Activated naive CD4-positive, alpha-beta T cell treated with Interleukin-2 at 50 U/mL for 16 hours (primary cell): Measurements from ENCODE around the gene ASB15.

ENCODE experiments used
- DNase-seq: peaks from one replicate; pipeline ENCODE4 v3.0.0-alpha.2; 2020

Gene ASB15

GRCh38 chr7:123666492-123666891 is 64.9 kb downstream of the ASB15 start:
- DNase-seq, result no peak

- DNase-seq, result no peak
Observed at GRCh38 chr7:123669485-123669884, 67.9 kb downstream of the ASB15 start.

GRCh38 chr7:123673137-123673732 is 71.6 kb downstream of the ASB15 start:
- no peak for DNase-seq

DNA sequence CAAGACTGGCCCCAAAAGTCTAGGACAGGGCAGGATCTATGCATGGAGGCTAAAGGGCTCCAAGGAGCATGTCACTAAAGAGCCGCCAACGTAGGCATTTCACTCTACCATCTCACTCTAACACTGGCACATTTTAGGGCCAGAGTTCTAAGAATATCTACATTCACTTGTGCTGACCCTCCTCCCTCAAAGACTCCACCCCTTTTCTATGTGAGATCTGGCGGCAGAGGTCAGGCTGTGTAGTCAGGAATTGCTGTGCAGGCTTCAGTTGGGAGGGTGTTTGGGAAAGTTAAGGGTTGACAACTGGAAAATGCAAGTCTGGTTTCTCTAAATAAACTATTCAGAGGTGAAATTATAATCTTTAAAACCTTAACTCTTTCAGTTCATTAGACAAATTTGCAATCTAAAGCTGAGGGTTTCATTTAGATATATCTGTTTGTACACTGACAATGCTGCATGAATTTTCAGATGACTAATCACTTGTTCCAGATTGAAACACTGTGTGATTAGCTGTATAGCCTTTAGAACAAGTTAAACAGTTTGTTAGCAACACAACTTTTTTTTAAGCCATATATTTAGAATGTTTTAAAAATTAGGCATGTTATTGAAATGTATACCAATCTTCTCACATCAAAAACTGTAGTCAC is 72.3 kb downstream of the ASB15 start:
- no peak for DNase-seq

- no peak for DNase-seq
Observed at GRCh38 chr7:123674399-123675180, 73.0 kb downstream of the ASB15 start.

DNA sequence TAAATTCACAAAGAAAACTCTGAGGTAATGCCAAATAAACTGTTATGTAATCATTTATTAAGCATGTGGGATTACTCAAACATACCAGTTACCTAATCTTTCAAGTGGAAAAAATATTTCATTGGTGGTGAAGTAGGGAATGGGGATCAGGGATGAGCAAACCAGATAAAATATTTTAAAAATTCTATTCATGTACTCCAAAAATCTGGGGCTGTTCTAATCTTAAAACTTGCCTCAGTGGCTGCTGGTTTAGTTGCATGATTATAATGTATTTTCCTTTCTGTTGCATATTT is 73.5 kb downstream of the ASB15 start:
- DNase-seq, result no peak

DNA sequence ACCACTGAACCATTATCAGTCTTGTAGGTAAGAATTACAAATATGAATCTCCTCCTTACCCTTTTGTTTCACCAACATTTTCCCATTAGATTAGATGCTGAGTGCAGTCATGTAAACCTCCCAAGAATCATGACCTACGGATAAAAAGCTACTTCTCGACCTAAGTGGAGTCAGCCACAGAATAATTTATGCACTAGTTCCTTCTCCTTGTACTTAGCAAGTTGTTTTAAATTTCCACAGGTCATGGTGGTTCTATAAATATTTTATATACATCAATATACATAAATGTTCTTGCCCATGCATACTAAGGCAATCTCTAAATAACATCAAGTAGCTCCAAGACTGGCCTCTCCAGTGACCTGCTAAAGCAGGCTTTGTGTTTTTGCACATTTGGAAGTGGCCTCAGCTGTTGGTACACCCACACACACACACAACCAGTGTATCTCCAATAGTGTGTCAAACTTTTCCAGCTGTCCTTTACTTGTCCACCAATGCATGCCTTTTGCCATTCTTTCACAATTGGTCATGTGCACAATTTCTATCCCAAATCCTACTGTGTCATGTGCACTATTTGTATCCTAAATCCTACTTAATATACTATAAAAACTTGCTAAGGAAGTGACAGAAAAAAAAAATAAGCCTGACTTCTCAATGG is 75.6 kb downstream of the ASB15 start:
- no peak for DNase-seq

- no peak for DNase-seq
Observed at GRCh38 chr7:123679614-123680013, 78.0 kb downstream of the ASB15 start.

DNA sequence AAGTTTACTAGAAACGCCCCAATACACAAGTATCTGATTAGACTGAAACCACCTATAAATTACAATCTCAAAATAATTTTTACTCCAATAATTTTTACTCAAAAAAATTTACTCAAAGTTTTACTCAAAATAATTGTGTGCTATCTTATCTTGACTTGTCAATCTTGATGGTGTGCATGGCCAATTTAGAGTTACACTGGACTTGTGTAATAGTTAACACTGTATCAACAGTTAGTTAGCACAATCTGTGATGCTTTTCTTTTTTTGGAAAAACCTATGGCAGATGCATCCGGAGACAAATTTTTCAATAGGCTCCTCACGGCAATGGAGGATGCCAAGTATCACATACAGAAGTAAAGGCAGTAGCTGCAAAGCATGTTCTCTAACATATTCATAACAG is 79.0 kb downstream of the ASB15 start:
- no peak for DNase-seq

DNA sequence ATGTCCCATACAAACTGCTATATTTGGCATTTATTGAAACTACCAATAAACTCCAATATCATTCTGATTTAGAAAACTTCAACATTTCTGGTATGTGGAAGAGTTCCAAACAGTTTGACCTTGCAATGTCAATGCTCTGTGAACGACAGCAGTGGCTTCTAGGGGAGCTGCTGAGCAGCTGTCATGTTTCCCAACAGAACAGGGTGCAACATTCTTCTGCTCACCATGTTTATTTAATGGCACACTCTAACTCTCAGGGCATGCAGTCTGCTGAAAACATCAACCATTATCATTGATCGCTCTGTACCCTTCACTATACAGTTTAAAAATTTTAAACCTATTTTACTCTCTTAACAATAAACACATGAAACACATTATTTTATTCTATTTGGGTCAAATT is 79.9 kb downstream of the ASB15 start:
- DNase-seq, result no peak

DNA sequence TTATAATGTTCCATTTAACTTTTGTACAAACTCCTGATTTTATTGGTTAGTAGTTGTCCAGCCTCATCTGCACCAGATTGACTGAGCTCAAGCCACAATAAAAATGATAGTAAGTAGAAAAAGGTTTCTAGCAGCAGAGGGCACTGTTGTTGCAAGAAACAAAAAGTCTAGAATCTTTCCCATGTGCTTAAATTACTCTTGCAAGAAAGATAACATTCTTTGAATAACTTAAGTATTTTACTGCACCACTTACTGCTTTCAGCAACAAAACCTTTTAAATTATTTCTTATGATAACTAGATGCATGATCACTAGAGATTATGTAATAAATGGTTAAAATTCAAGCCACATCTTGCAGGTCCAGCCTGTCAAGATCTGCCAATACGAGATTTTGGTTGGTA is 81.1 kb downstream of the ASB15 start:
- no peak for DNase-seq

DNA sequence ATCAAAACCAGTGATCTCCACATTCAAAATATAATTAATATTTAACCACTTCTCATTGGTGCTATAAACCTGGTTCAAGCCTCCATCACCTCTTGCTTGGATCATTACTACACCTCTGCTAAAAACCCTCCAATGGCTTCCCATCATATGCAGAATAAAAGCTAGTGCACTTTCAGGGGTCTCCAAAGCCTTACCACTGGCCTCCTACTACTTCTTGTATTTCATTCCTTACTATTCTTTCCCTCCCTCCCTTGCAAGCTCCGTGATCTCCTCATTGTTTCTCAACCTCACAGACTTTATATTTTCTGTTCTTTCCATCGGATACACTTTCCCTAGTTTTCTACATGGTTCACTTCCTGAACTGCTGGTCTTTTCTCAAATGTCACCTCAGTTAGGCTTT is 85.5 kb downstream of the ASB15 start:
- DNase-seq, result no peak

- no peak for DNase-seq
Observed at GRCh38 chr7:123687727-123688126, 86.1 kb downstream of the ASB15 start.
